HG03095 (cell line): ENCODE results near the gene RASSF5.

Experiments used
- ATAC-seq: cut with Tn5 transposase; IDR thresholded peaks from one replicate; pipeline ENCODE4 v1.9.1; 2021; ENCODE audit warnings: moderate library complexity; ENCODE audit not compliant: unreplicated experiment

Gene RASSF5

DNA sequence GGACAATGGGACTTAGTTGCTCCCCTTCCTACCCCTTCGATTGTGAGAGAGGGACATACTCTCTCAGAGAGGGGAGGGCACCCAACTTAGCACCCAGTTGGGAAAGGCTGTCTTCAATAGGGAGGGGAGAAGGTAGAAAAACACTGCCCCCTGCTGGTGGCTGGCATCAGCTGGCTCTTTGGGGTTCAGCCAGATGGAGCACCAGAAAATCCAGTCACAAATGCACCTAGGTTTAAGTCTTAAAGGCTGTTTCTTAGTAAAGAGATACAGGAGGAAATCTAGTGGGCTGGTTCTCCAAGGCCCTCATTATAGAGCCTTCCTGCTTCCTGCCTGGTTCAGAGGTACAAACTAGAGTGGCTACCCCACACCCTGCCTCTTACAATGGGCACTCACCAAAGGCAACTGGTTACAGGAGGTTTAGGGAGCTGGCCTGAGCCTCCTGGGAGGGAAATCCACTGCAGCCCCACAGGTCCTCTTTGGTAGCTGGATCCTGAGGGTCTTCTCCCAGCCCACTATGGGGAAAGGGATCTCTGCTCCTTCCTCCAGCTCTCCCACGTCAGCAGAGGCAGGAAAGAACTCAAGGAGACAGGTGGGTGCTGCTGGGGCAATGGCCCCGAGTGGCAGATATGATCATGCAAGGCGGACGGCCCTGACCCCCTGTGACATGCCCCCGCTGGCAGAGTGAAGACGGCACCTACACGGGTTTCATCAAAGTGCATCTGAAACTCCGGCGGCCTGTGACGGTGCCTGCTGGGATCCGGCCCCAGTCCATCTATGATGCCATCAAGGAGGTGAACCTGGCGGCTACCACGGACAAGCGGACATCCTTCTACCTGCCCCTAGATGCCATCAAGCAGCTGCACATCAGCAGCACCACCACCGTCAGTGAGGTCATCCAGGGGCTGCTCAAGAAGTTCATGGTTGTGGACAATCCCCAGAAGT lies 76.6 kb downstream of the RASSF5 start:
- no peak for ATAC-seq

DNA sequence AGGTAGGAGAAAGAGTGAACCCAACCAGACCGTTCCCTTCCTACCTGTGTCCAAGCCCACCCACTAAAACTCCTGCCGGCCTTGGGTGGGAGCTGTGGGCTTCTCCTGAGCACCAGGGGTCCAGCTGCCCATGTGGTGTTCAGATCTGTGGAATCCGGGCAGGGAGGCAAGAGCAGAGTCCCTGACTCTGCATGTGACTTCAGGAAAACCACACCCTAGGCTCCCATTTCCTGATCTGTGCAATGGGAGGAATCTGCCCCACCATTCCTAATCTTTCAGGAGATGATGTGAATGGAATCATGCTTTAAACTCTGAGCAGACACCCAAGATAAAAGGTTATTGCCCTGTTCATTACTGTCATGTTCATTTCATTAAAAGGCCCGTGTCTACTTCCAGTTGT lies 77.4 kb downstream of the RASSF5 start:
- ATAC-seq = no peak

DNA sequence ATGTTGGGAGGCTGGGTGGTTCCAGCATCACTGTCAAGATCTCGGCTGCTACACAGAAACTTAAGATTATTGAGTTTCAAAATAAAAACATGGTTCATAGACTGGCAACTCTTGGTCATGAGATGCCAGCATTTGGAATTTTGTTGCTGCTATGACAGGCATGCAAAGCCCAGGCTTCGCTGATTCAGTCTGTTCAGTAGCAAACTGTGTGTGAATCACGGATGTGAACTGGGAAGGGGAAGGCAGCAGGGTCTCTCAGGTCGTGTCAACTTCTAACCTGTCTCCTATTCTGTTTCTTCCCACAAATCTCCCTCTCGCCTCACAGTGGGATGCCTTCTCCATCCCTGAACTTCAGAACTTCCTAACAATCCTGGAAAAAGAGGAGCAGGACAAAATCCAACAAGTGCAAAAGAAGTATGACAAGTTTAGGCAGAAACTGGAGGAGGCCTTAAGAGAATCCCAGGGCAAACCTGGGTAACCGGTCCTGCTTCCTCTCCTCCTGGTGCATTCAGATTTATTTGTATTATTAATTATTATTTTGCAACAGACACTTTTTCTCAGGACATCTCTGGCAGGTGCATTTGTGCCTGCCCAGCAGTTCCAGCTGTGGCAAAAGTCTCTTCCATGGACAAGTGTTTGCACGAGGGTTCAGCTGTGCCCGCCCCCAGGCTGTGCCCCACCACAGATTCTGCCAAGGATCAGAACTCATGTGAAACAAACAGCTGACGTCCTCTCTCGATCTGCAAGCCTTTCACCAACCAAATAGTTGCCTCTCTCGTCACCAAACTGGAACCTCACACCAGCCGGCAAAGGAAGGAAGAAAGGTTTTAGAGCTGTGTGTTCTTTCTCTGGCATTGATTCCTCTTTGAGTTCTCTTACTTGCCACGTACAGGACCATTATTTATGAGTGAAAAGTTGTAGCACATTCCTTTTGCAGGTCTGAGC lies 79.4 kb downstream of the RASSF5 start:
- no peak for ATAC-seq

DNA sequence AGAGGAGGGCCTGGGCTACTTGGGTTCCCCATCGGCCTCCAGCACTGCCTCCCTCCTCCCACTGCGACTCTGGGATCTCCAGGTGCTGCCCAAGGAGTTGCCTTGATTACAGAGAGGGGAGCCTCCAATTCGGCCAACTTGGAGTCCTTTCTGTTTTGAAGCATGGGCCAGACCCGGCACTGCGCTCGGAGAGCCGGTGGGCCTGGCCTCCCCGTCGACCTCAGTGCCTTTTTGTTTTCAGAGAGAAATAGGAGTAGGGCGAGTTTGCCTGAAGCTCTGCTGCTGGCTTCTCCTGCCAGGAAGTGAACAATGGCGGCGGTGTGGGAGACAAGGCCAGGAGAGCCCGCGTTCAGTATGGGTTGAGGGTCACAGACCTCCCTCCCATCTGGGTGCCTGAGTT lies 80.6 kb downstream of the RASSF5 start:
- no peak for ATAC-seq

DNA sequence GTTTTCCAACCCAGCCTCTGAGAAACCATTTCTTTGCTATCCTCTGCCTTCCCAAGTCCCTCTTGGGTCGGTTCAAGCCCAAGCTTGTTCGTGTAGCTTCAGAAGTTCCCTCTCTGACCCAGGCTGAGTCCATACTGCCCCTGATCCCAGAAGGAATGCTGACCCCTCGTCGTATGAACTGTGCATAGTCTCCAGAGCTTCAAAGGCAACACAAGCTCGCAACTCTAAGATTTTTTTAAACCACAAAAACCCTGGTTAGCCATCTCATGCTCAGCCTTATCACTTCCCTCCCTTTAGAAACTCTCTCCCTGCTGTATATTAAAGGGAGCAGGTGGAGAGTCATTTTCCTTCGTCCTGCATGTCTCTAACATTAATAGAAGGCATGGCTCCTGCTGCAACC lies 81.2 kb downstream of the RASSF5 start:
- no peak for ATAC-seq

DNA sequence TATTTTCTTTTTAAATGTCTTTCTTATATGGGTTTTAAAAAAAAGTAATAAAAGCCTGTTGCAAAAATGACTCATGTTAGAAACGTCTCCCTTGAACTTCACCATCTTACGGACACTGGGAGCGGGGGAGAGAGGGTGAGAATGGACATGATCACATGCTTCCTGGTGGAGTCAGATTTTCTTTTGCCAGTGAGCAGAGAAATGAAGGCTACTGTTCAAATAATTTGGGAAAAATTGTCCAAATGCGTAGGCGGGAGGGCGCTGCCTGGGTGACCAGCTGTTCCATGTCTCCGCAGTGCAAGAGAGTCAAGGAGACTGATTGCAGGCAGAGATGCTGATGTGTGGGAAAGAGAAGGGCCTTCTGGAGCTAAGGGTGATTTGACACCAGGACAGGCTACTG lies 81.9 kb downstream of the RASSF5 start:
- no peak for ATAC-seq

DNA sequence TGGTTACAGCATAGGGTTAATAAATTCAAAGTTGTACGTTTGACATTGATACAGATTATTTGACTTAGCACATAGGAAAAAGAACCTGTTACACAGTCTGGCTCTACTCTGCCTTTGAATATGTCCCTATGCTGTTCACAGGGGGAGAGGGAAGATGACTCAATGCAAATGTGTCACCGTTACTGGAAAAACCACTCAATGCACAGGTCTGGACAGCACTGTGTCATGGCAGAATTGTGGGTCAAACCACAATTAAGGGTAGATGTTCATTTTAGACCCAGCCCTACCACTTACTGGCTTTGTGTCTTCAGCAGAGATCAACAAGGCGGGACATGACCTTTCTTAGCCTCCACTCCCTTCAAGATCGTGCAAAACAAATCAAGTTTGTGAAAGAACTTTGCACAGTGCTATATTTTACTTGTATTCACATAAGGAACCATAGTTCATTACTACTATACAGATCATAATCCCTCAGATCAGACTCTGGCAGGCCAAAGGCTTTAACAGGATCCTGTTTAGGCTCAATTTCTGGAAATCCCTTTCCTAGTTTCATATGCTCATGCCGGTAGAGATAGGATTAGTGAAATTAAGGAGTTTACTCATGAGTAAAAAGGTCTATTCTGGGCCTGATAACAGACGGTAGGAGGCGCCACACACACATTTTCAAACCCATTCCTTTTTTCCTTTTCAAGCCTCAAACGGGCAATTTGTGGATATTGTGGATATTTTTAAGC lies 82.9 kb downstream of the RASSF5 start:
- peak; percentile 60 for ATAC-seq

DNA sequence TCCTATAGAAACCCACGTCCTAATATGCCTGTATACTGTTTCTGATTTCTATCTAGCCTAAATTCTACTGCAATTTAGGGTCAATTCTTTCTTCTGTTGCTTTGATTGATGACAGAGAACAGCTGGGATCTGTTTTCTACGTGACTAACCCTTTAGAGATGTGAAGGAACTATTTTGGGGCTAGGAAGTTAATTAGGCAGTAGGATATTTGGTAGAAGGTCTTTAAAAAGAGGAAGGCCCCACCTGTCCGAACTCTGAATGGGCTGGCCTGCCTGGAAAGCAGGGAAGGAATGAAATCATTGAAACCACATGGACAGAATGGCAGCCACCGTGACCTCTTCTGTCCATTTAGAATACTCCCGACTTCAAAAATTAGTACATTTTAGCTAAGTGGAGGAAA lies 83.9 kb downstream of the RASSF5 start:
- ATAC-seq = no peak

DNA sequence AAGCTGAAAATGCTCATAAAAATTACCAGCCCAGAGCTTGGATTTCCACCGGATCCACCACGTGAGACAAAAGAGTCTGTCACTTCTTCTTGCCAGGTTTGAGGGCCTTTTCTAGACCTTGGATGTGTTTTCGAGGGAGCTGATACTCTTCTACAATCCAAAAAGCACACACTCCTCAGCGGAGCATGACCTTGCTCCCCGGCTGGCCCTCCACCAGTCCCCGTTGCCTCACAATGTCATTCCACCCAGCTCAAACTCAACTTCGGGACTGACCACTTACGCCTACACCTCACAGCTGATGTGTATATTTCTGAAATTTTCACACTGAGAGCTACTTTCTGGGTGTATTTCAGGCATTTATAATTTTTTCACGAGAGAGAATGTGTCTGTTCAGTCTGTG lies 84.4 kb downstream of the RASSF5 start:
- ATAC-seq = no peak

DNA sequence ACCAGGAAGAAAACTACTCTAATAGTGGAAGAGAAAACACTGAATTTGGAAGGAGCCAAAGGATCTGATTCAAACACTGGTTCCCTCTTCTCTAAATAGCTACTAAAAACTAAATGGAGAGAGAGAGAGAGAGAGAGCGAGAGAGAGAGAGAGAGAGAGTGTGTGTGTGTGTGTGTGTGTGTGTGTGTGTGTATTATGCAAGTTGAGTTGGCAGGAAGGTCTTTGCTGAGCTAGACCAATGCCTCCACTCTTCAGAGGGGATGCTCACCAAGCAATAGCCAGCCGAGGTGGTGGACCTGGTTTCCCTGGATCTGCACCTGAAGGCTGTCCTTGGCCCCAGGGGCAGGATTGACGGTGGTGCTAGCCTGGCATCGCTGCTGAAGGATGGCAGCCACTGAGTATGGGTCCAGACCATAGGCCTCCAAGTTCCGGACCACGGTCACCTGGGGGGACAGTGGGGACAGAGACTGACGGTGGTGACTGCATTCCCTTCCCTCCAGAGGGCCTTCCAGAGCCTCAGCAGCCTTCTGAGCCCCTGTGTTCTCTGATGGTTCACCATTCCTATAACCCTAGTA lies 86.1 kb downstream of the RASSF5 start:
- ATAC-seq = no peak

DNA sequence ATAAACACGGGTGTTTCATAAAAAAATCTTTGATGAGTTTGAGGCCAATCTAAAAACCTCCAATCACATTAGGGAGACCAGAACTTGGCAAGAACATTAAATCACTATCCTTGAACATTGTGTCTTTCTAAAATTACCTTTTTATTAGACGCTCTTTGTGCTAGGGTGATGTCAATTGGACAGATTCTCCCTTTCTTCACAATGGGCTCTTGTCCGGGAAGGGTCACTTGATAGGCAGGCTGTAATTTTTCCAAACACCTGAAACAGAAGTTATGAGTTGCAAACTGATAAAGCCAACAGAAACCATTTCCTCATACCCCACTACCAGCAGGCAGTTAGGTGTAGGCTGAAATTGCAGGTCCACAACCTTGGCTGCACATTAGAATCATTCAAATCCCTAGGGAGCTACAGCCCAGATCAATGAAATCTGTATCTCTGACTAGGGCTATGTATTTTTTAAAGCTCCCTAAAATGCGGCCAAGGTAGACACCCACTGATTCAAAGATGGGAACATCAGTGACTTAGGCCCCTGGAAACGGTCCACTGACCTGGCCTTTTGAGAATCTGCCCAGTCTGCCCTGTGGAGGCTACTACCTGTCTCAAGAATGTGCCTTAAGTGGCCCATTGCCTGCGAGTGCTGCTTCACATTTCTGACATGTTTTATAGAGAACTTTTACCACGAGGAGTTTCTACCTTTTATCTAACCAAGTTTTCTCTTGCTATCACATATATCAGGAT lies 88.4 kb downstream of the RASSF5 start:
- no peak for ATAC-seq

DNA sequence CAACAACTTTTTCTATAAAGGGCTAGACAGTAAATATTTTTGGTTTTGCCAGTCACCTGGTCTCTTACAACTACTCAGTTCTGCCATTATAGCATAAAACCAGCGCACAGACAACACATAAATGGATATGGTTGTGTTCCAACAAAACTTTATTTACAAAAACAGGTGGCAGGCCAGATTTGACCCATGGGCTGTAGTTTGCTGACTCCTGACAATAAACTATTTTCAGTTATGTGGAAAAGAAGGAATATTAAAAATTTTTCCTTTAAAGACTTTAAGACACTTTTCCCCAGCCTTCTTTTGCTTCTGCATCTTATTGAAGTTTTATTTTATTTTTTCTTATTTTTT lies 89.0 kb downstream of the RASSF5 start:
- ATAC-seq = no peak

DNA sequence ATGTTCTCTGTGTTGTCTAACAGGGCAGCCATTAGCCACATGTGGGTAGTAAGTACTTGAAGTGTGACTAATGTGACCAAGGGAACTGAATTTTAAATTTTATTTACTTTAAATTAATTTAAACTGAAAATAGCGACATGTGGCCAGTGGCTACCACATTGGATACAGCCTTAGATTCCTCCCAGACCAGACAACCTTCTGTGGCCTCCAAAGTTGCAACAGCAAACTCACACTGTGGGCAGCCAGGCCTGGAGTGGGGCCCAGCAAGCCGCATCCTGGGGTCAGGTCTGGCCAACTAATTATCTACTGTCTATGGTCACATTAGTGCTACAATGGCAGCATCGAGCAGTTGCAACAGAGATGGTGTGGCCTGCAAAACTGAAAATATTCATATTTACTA lies 93.2 kb downstream of the RASSF5 start:
- ATAC-seq = no peak

DNA sequence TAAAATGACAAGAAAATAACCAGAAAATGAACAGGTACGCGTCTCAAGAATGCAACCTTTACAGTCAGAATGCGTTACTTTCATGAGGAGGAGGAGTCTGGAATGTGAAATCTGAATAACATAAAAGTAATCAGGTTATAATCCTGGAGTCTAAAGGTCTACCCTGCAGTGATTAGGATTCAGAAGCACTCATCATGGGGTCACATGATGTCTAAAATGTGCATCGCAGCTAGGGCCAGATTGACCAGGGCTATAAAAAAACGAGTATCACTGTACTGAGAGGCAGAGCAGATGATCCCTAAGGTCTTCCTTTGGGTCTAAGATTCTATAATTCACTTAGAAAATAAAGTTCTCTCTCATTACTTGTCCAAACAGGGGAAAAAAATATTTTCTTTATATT lies 97.5 kb downstream of the RASSF5 start:
- no peak for ATAC-seq

DNA sequence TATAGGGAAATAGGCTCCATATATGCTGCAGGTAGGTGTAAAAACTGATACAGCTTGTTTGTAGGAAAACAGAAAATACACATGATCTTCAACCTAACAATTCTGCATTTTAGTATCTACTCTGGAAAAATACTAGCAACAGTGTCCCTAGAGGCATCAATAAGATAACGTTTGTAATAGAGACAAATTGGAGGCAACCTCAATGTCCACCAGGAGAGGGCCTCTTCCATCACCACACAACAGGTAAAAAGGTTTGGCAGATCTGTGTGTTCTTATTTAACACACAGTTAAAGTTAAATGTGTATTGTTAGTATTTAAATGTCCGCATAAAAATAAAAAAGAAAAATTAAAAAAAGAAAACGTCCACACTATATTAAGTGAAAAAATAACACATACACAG lies 99.5 kb downstream of the RASSF5 start:
- ATAC-seq = no peak

DNA sequence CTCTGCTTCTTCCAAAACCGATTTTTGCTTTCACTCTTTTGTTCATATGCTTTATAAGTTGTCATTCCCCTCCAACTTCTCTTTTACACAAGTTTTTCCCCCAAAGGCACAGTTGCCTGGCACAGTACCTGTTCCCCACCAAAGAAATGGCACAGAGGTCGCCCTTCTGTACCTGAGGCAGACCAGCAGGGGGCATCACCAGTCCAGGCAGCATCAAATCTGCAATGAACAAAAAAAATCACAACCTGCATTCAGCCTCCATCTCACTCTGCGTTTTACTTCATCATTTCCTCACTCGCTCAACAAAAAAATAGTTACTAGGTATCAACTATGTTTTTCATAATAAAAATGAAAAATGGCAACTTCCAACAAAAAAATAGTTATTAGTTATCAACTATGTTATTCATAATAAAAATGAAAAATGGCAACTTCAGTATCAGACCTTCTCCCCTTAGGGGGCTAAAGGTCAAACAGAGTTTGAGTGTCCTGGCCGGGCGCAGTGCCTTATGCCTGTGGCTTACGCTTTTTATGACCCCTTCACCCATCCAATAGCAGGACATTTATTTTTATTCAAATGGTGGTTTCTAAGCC lies 100.9 kb downstream of the RASSF5 start:
- no peak for ATAC-seq

DNA sequence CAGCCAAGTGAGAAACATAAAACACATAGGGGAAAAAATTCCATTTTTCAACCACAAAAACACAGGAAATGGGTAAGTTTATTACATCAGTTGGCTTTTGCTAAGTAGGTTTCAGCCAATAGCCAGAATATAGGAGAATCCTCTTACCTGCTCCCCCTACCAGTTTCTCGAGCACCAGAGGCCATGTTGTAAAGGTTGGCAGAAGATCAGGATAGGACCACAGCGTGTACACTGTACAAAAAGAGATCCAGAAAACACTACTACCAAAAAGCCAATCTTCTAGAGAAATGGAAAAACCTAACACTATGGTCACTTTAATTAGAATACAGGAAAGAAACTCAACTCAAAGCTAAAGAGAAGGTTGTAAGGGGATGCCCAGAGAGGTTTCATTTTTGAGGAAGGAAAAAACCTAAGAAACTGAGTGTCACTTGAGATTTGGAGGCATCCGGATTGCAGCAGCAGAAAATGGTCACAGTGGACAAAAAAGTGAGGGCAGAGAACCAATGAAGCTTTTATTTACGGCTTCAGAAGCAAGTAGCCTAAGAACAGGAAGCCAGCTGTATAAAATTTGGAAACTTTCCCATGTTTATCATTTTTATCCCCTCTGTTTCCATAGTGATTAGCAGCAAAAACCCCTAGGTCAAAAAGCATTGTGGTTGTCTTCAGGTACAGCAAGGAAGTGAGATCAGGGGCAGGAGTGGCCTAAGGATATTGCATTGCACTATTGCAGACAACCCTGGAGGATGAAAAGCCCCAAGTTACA lies 102.1 kb downstream of the RASSF5 start:
- no peak for ATAC-seq

DNA sequence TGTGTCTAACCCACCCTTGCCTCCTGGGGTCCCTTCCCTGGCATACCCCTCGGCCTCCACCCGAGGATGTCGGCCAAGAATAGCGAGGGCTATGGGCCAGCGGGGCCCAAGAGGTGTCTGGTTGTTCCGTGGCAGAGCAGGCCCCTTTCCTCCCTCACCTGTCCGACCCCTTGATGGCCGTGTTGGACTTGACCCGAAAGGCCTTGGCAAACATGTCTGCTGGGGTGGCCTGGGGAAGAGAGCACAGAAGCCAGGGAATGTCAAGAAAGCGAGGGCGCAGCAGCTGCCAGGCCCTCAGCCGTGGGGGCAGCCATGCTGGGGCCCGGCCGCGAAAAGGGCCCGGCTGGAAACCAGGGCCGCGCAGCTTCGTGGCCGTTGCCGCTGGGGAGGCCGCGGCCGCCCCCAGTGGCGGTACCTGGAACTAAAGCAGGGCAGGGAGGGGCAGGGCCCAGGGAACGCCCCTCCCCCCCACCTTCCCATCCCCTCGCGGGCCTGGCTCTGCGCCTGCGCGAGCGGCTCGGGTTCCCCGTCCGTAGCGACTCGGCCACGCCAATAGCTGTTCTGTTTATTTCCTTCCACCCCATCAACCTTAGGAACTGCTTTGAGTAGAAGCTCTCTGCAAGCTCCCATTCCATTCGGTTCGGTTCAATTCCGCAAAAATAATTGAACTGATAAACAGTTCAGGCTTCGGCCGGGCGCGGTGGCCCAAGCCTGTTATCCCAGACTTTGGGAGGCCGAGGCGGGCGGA lies 105.0 kb downstream of the RASSF5 start, which contains the start of gene EIF2D:
Gene EIF2D, minus strand, starts transcription at position 337 of the 748 bp plus-strand sequence. Its CDS starts 123 bp downstream, at position 214.
- peak; percentile 84 for ATAC-seq
